Neural cell (in vitro differentiated cells): ENCODE results near the gene GNG12. TPM values are rescaled to one million over a fixed set of nuclear protein-coding genes. Genes with fewer than 3 reads are reported as not detected.

ENCODE experiments used
- H2AFZ ChIP-seq: fragments of 200-600, 300-800 bp; sonication (generic), shearing (Covaris generic); 2 replicates; pipeline ENCODE4 v1.6.0; 2014; ENCODE audit warnings: low read depth, mild to moderate bottlenecking, antibody characterized with exemption, low read length, moderate library complexity
- H3F3A ChIP-seq: fragments of 200-600 bp; shearing (Covaris generic); 2 replicates; pipeline ENCODE4 v1.6.1; 2016; ENCODE audit warnings: mild to moderate bottlenecking, moderate library complexity, mixed read lengths, antibody characterized with exemption, low read length; ENCODE audit not compliant: insufficient read depth, poor library complexity, severe bottlenecking
- H3K27ac ChIP-seq: fragments of 200-600, 300-800 bp; sonication (generic), shearing (Covaris generic); 2 replicates; pipeline ENCODE4 v1.5.1; 2014; ENCODE audit warnings: mild to moderate bottlenecking, low read length, moderate library complexity
- H3K27me3 ChIP-seq: fragments of 300-800, 200-600 bp; sonication (generic), shearing (Covaris generic); 2 replicates; pipeline ENCODE4 v1.6.0; 2014; ENCODE audit warnings: mild to moderate bottlenecking, low read depth, low read length, moderate library complexity; ENCODE audit not compliant: insufficient read depth
- H3K36me3 ChIP-seq: fragments of 300-800, 200-600 bp; sonication (generic), shearing (Covaris generic); 2 replicates; pipeline ENCODE4 v1.5.1; 2014; ENCODE audit warnings: mild to moderate bottlenecking, antibody characterized with exemption, low read length, moderate library complexity; ENCODE audit not compliant: insufficient read depth
- H3K4me2 ChIP-seq: fragments of 300-800, 200-600 bp; sonication (generic), shearing (Covaris generic); 2 replicates; pipeline ENCODE4 v1.6.0; 2014; ENCODE audit warnings: mild to moderate bottlenecking, low read length
- H3K4me3 ChIP-seq: fragments of 300-800, 200-600 bp; sonication (generic), shearing (Covaris generic); 2 replicates; pipeline ENCODE4 v1.5.1; 2014; ENCODE audit warnings: mild to moderate bottlenecking, low read length, moderate library complexity
- H3K79me2 ChIP-seq: fragments of 200-600 bp; shearing (Covaris generic); replicated peaks from 2 replicates; pipeline ENCODE4 v1.6.0; 2014; ENCODE audit warnings: mild to moderate bottlenecking, low read length, moderate library complexity; ENCODE audit not compliant: insufficient read depth
- H3K9ac ChIP-seq: fragments of 300-800, 200-600 bp; sonication (generic), shearing (Covaris generic); 2 replicates; pipeline ENCODE4 v1.6.1; 2016; ENCODE audit warnings: mild to moderate bottlenecking, low read length, mixed read lengths
- H3K9me2 ChIP-seq: fragments of 200-600 bp; shearing (Covaris generic); 2 replicates; pipeline ENCODE4 v1.6.1; 2016; ENCODE audit warnings: mild to moderate bottlenecking, low read length, mixed read lengths; ENCODE audit not compliant: insufficient read depth
- H3K9me3 ChIP-seq: fragments of 200-600, 300-800 bp; sonication (generic), shearing (Covaris generic); 2 replicates; pipeline ENCODE4 v1.6.1; 2016; ENCODE audit warnings: mild to moderate bottlenecking, mixed run types, low read length, moderate library complexity, mixed read lengths
- H4K20me1 ChIP-seq: fragments of 200-600 bp; shearing (Covaris generic); 2 replicates; pipeline ENCODE4 v1.6.1; 2016; ENCODE audit warnings: mild to moderate bottlenecking, mixed run types; ENCODE audit not compliant: insufficient read depth
- EP300 ChIP-seq: fragments of 450-650 bp; conservative IDR thresholded peaks from 2 replicates; pipeline ENCODE4 v1.6.1; 2014; ENCODE audit warnings: antibody characterized with exemption, mild to moderate bottlenecking, moderate library complexity; ENCODE audit not compliant: poor library complexity, severe bottlenecking
- EZH2 ChIP-seq: fragments of 200-600, 300-800 bp; shearing (Covaris generic), sonication (generic); IDR thresholded peaks from 2 replicates; pipeline ENCODE4 v1.6.1; 2014; ENCODE audit warnings: antibody characterized with exemption, low read length, borderline replicate concordance, mild to moderate bottlenecking; ENCODE audit not compliant: insufficient read depth, poor library complexity, severe bottlenecking
- MXI1 ChIP-seq: fragments of 450-650 bp; conservative IDR thresholded peaks from 2 replicates; pipeline ENCODE4 v1.6.1; 2014; ENCODE audit warnings: antibody characterized with exemption, mild to moderate bottlenecking; ENCODE audit not compliant: poor library complexity, severe bottlenecking
- POLR2AphosphoS5 ChIP-seq: IDR thresholded peaks from 2 replicates; pipeline ENCODE4 v1.6.1; 2012
- RAD21 ChIP-seq: fragments of 450-650 bp; conservative IDR thresholded peaks from 2 replicates; pipeline ENCODE4 v1.6.1; 2014; ENCODE audit warnings: antibody characterized with exemption, mild to moderate bottlenecking, moderate library complexity
- SMC3 ChIP-seq: fragments of 450-650 bp; conservative IDR thresholded peaks from 2 replicates; pipeline ENCODE4 v1.6.1; 2014; ENCODE audit warnings: antibody characterized with exemption, mild to moderate bottlenecking, moderate library complexity; ENCODE audit not compliant: poor library complexity
- TAF1 ChIP-seq: IDR thresholded peaks from 2 replicates; pipeline ENCODE4 v1.6.1; 2012; ENCODE audit warnings: low read depth
- polyA plus RNA-seq: library from polyadenylated mRNA; depleted of rRNA; stranded (reverse); fragments of >200 nt; gene quantifications from 2 replicates; pipeline ENCODE4 v1.2.3, GENCODE V29; 2014
- TF ChIP-seq, protein P1 (sequence below): fragments of 450-650 bp; IDR thresholded peaks from 2 replicates; pipeline ENCODE4 v1.5.1; 2014; ENCODE audit warnings: antibody characterized with exemption, mild to moderate bottlenecking, moderate library complexity; ENCODE audit not compliant: poor library complexity, severe bottlenecking
- TF ChIP-seq, protein P2 (sequence below): IDR thresholded peaks from 2 replicates; pipeline ENCODE4 v1.6.1; 2012; ENCODE audit warnings: borderline replicate concordance

GNG12 gene
- polyA plus RNA-seq, 1 donor from 2014 or later = 0.35 TPM

DNA sequence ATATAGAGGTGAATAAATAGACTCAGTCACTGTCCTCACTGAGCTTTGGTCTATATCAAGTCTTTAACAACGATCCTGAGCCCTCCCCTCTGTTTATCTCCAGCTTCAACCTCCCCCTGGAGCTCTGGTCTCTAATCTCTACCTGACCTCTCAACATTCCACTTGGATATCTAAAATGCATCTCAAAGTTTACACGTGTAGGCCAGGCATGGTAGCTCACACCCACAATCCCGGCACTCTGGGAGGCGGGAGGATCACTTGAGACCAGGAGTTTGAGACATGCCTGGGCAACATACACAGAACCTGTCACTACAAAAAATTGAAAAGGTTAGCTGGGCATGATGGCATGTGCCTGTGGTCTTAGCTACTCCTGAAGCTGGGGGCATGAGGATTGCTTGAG lies 94.9 kb downstream of the GNG12 start:
- no peaks in the 10 kb centered on the region for H3K36me3 ChIP-seq
- H3K9me2 ChIP-seq = no peaks in the 10 kb centered on the region
- no peaks in the 10 kb centered on the region for H3K9me3 ChIP-seq
- TF ChIP-seq TAF1 = no peak
- TF ChIP-seq SMC3 = no peak
- no peak for TF ChIP-seq EZH2
- no peak for TF ChIP-seq EP300
- no peak for TF ChIP-seq MXI1
- no peak for TF ChIP-seq POLR2AphosphoS5
- TF ChIP-seq, protein P1, sequence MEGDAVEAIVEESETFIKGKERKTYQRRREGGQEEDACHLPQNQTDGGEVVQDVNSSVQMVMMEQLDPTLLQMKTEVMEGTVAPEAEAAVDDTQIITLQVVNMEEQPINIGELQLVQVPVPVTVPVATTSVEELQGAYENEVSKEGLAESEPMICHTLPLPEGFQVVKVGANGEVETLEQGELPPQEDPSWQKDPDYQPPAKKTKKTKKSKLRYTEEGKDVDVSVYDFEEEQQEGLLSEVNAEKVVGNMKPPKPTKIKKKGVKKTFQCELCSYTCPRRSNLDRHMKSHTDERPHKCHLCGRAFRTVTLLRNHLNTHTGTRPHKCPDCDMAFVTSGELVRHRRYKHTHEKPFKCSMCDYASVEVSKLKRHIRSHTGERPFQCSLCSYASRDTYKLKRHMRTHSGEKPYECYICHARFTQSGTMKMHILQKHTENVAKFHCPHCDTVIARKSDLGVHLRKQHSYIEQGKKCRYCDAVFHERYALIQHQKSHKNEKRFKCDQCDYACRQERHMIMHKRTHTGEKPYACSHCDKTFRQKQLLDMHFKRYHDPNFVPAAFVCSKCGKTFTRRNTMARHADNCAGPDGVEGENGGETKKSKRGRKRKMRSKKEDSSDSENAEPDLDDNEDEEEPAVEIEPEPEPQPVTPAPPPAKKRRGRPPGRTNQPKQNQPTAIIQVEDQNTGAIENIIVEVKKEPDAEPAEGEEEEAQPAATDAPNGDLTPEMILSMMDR = no peak
- TF ChIP-seq RAD21 = no peak
- TF ChIP-seq, protein P2, sequence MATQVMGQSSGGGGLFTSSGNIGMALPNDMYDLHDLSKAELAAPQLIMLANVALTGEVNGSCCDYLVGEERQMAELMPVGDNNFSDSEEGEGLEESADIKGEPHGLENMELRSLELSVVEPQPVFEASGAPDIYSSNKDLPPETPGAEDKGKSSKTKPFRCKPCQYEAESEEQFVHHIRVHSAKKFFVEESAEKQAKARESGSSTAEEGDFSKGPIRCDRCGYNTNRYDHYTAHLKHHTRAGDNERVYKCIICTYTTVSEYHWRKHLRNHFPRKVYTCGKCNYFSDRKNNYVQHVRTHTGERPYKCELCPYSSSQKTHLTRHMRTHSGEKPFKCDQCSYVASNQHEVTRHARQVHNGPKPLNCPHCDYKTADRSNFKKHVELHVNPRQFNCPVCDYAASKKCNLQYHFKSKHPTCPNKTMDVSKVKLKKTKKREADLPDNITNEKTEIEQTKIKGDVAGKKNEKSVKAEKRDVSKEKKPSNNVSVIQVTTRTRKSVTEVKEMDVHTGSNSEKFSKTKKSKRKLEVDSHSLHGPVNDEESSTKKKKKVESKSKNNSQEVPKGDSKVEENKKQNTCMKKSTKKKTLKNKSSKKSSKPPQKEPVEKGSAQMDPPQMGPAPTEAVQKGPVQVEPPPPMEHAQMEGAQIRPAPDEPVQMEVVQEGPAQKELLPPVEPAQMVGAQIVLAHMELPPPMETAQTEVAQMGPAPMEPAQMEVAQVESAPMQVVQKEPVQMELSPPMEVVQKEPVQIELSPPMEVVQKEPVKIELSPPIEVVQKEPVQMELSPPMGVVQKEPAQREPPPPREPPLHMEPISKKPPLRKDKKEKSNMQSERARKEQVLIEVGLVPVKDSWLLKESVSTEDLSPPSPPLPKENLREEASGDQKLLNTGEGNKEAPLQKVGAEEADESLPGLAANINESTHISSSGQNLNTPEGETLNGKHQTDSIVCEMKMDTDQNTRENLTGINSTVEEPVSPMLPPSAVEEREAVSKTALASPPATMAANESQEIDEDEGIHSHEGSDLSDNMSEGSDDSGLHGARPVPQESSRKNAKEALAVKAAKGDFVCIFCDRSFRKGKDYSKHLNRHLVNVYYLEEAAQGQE = no peak
- H3K4me3 ChIP-seq = no peak overlapping the region
- H3K27ac ChIP-seq = no peak overlapping the region
- H3F3A ChIP-seq = no peaks in the 10 kb centered on the region
- H3K9ac ChIP-seq = no peak overlapping the region
- H3K4me2 ChIP-seq = no peak overlapping the region
- H3K79me2 ChIP-seq = no peaks in the 10 kb centered on the region
- H3K27me3 ChIP-seq = no peaks in the 10 kb centered on the region
- no peak overlapping the region for H2AFZ ChIP-seq
- H4K20me1 ChIP-seq = no peaks in the 10 kb centered on the region

DNA sequence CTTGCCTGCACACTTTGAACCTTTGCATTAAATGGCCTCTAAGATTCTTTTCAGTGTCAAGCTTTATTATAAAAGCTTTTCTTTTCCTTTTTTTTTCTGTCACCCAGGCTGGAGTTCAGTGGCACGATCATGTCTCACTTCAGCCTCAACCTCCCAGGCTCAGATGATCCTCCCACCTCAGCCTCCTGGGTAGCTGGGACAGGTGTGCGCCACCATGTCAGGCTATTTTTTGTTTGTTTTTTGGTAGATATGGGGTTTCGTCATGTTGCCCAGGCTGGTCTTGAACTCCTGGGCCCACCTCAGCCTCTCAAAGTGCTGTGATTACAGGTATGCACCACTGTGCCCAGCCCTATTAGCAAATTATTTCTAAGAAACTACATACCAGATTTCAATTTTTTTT lies 95.4 kb downstream of the GNG12 start:
- Histone ChIP-seq H3F3A (no peaks in the 10 kb centered on the region), H2AFZ (no peak overlapping the region), H3K9me3 (no peaks in the 10 kb centered on the region), H3K27me3 (no peaks in the 10 kb centered on the region), H3K4me2 (no peak overlapping the region), H3K27ac (no peak overlapping the region), H3K9ac (no peak overlapping the region), H3K79me2 (no peaks in the 10 kb centered on the region), H3K36me3 (no peaks in the 10 kb centered on the region), H3K4me3 (no peak overlapping the region), H3K9me2 (no peaks in the 10 kb centered on the region), H4K20me1 (no peaks in the 10 kb centered on the region)
- TF ChIP-seq TAF1 (no peak), EP300 (no peak), SMC3 (no peak), MXI1 (no peak), EZH2 (no peak), POLR2AphosphoS5 (no peak), RAD21 (no peak)
- TF ChIP-seq, protein P2 = no peak
- TF ChIP-seq, protein P1 = no peak
